GM12878 (cell line): ENCODE results near the gene EPHA7. TPM values are rescaled to one million over a fixed set of nuclear protein-coding genes. Genes with fewer than 3 reads are reported as not detected.

ENCODE experiments used
- ATAC-seq: fragments of 200-7000 bp; cut with Tn5 transposase; 3 replicates; pipeline ENCODE4 v1.9.1; 2020; ENCODE audit warnings: mild to moderate bottlenecking, moderate library complexity
- BruUV-seq: library from RNA; stranded (reverse); fragments of 400-500 nt; replicated peaks from 2 replicates; lab custom pipeline; 2021; lab: Mats Ljungman, UMichigan
- CTCF ChIA-PET: fragments of 300-600 bp; sonication (Branson Sonifier 250); formaldehyde crosslinking; extraction: SDS; loops from one replicate; lab custom pipeline; 2021; ENCODE audit warnings: inconsistent platforms; lab: Yijun Ruan, JAX
- POLR2A ChIA-PET: fragments of 350-600 bp; formaldehyde crosslinking; extraction: SDS; loops from one replicate; lab custom pipeline; 2021; ENCODE audit warnings: inconsistent platforms; lab: Charles Lee
- RAD21 ChIA-PET: fragments of 300-600 bp; sonication (Branson Sonifier 250); formaldehyde crosslinking; loops from one replicate; lab custom pipeline; 2023; ENCODE audit warnings: antibody characterized with exemption; ENCODE audit not compliant: unreplicated experiment; lab: Charles Lee
- SMC1A ChIA-PET: fragments of 300-600 bp; sonication (Branson Sonifier 250); formaldehyde crosslinking; loops from one replicate; lab custom pipeline; 2023; ENCODE audit not compliant: unreplicated experiment, uncharacterized antibody; lab: Charles Lee
- DNase-seq: peaks from one replicate; pipeline ENCODE4 v3.0.0-alpha.2; 2011; ENCODE audit warnings: low read depth, low spot score
- FAIRE-seq: peaks from 3 replicates; lab custom pipeline; 2011; peaks lifted over from hg19 to GRCh38; lab: Jason Lieb, UNC
- H2AFZ ChIP-seq: 2 replicates; pipeline ENCODE4 v1.6.0; 2011; ENCODE audit warnings: low read depth, low read length, control low read depth; ENCODE audit not compliant: control insufficient read depth
- H3K27ac ChIP-seq: 2 replicates; pipeline ENCODE4 v1.5.1; 2011; ENCODE audit warnings: control low read depth; ENCODE audit not compliant: control insufficient read depth, insufficient read depth
- H3K27me3 ChIP-seq, 2 experiments: replicated peaks in 1 of 2; 2 replicates each; pipeline versions ENCODE4 v1.6.0 to v1.6.1; 2011; ENCODE audit warnings: low read length in 1 of 2; ENCODE audit not compliant: control insufficient read depth in 2 of 2, insufficient read depth in 2 of 2
- H3K36me3 ChIP-seq, 2 experiments: 2 replicates each; pipeline ENCODE4 v1.5.1; 2011; ENCODE audit warnings: low read length in 1 of 2; ENCODE audit not compliant: control insufficient read depth in 2 of 2, insufficient read depth in 2 of 2
- H3K4me1 ChIP-seq: 2 replicates; pipeline ENCODE4 v1.6.1; 2011; ENCODE audit warnings: mild to moderate bottlenecking, low read length, moderate library complexity, mixed read lengths; ENCODE audit not compliant: control insufficient read depth, insufficient read depth
- H3K4me2 ChIP-seq: 2 replicates; pipeline ENCODE4 v1.6.0; 2011; ENCODE audit warnings: control low read depth; ENCODE audit not compliant: control insufficient read depth, insufficient read depth
- H3K4me3 ChIP-seq: fragments of 200-600 bp; sonication (generic); 2 replicates; pipeline ENCODE4 v1.5.1; 2016
- H3K79me2 ChIP-seq: 2 replicates; pipeline ENCODE4 v1.6.0; 2011; ENCODE audit warnings: low read length; ENCODE audit not compliant: control insufficient read depth, insufficient read depth
- H3K9ac ChIP-seq: 2 replicates; pipeline ENCODE4 v1.8.0; 2011; ENCODE audit warnings: low read length, control low read depth, mixed read lengths; ENCODE audit not compliant: control insufficient read depth, insufficient read depth
- H3K9me3 ChIP-seq: replicated peaks from 3 replicates; pipeline ENCODE4 v1.5.1; 2011; ENCODE audit warnings: mild to moderate bottlenecking, low read length; ENCODE audit not compliant: control insufficient read depth, insufficient read depth
- H4K20me1 ChIP-seq: 2 replicates; pipeline ENCODE4 v1.6.0; 2011; ENCODE audit not compliant: control insufficient read depth, insufficient read depth
- CBX3 ChIP-seq: fragments of 200-600 bp; sonication (generic); IDR thresholded peaks from 2 replicates; pipeline ENCODE4 v1.6.1; 2016; ENCODE audit warnings: low read depth, borderline replicate concordance
- CBX5 ChIP-seq: sonication (generic); IDR thresholded peaks from 2 replicates; pipeline ENCODE4 v1.6.1; 2016; ENCODE audit warnings: low read depth, moderate library complexity, mild to moderate bottlenecking, inconsistent platforms
- FOXK2 ChIP-seq: fragments of 450-650 bp; IDR thresholded peaks from 2 replicates; pipeline ENCODE4 v1.6.1; 2017; ENCODE audit warnings: mild to moderate bottlenecking, moderate library complexity
- GATAD2B ChIP-seq: fragments of 450-650 bp; conservative IDR thresholded peaks from 2 replicates; pipeline ENCODE4 v1.6.1; 2017; ENCODE audit warnings: low read depth, mild to moderate bottlenecking, moderate library complexity
- HCFC1 ChIP-seq: fragments of 150-350 bp; IDR thresholded peaks from 2 replicates; pipeline ENCODE4 v1.6.1; 2014; ENCODE audit warnings: low read length
- JUNB ChIP-seq: IDR thresholded peaks from 2 replicates; pipeline ENCODE4 v1.6.1; 2016; ENCODE audit warnings: antibody characterized with exemption, mild to moderate bottlenecking
- RFX5 ChIP-seq: IDR thresholded peaks from 2 replicates; pipeline ENCODE4 v1.6.1; 2011; ENCODE audit warnings: low read depth, low read length, improper control_type of control experiment
- STAT1 ChIP-seq: fragments of 450-650 bp; conservative IDR thresholded peaks from 2 replicates; pipeline ENCODE4 v1.6.1; 2014; ENCODE audit warnings: antibody characterized with exemption, mild to moderate bottlenecking
- WGBS: methylation state at CpG from one replicate; pipeline ENCODE4 v1.1.6; 2016; ENCODE audit warnings: low lambda C conversion rate; ENCODE audit not compliant: insufficient replicate concordance, insufficient coverage; ENCODE audit errors: missing lambda C conversion rate; 5-methylcytosine and 5-hydroxymethylcytosine counted together
- in situ Hi-C: fragments of 300-500 bp; cut with MboI; formaldehyde crosslinking; loops from 9 replicates; pipeline ENCODE4 v1.14.3; 2018; ENCODE audit warnings: mixed read lengths
- intact Hi-C: fragments of 100-400 bp; cut with micrococcal nuclease; formaldehyde crosslinking; loops from one replicate; pipeline ENCODE4 v1.14.2; 2022; ENCODE audit not compliant: unreplicated experiment
- polyA plus RNA-seq, 11 experiments: library from polyadenylated mRNA; depleted of rRNA in 4 of 11; unstranded in 6 of 11; stranded (reverse) in 5 of 11; fragments of >200 nt; fragmentation: Nextera tagmentation in 4 of 11; fragmentation: Illumina TruSeq in 1 of 11; extraction: Ambion mirVana in 4 of 11; extraction: Trizol in 1 of 11; gene quantifications; 1 replicate in 1 of 11; 2 replicates in 10 of 11; pipeline versions ENCODE4 v1.2.1 to v1.2.3, GENCODE V29; 2011 to 2016; ENCODE audit warnings: inconsistent platforms in 2 of 11, missing spikeins in 2 of 11, low read depth in 1 of 11
- total RNA-seq, 4 experiments: library from RNA; depleted of rRNA in 3 of 4; stranded (reverse); fragments of >200 nt in 3 of 4; fragmentation: Illumina TruSeq in 1 of 4; extraction: Trizol in 1 of 4; gene quantifications; 2 replicates each; pipeline versions ENCODE4 v1.2.1 to v1.2.3, GENCODE V29; 2013 to 2021
- TF ChIP-seq, protein P1 (sequence below): fragments of 450-650 bp; IDR thresholded peaks from 2 replicates; pipeline ENCODE4 v1.6.1; 2016; ENCODE audit warnings: mild to moderate bottlenecking
- TF ChIP-seq, protein P2 (sequence below): fragments of 450-650 bp; IDR thresholded peaks from 2 replicates; pipeline ENCODE4 v1.6.1; 2017; ENCODE audit warnings: mild to moderate bottlenecking, low read depth, inconsistent platforms; ENCODE audit not compliant: poor library complexity, severe bottlenecking
- TF ChIP-seq, protein P3 (sequence below): fragments of 150-350 bp; IDR thresholded peaks from 2 replicates; pipeline ENCODE4 v1.6.1; 2014; ENCODE audit warnings: mild to moderate bottlenecking, low read depth, low read length

Gene EPHA7
- total and polyA plus RNA-seq, 10 of the 15 experiments (the other 5 are each of a cell fraction or from before 2014, with no cell fraction given), result not detected

DNA sequence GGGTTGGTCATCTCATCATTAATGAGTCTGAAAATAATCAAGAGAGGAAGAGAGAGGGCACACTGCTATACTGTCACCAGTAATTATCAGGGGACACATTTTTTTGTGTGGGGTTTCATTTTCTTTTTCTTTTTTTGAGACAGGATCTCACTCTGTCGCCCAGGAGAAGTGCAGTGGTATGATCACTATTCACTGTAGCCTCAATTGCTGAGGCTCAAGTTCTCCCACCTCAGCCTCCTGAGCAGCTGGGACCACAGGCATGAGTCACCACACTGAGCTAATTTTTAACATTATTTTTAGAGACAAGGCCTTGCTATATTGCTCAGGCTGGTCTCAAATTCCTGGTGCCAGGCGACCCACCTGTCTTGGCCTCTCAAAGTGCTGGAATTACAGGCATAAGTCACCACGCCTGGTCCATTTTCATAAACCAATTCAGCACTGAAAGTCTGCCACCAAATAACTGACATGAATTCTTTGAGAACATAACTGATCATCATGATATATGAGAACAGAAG lies 43.3 kb downstream of the EPHA7 start:
- H3K27me3 ChIP-seq, result no peaks in the 10 kb centered on the region
- H4K20me1 ChIP-seq, result no peaks in the 10 kb centered on the region
- H3K4me3 ChIP-seq, result no peak overlapping the region
- H3K36me3 ChIP-seq, result no peaks in the 10 kb centered on the region
- RAD21 ChIA-PET, result no interaction called here
- no peaks in the 10 kb centered on the region for H3K9me3 ChIP-seq
- SMC1A ChIA-PET, result no interaction called here
- no peaks in the 10 kb centered on the region for H3K4me1 ChIP-seq
- ATAC-seq (no peak; the same call in 1 of the 3 replicates), DNase-seq (no peak), FAIRE-seq (no peak)
- H3K4me2 ChIP-seq, result no peak overlapping the region
- WGBS, result 5% methylated on average over 3 of the region's 3 CpGs
- no peak overlapping the region for H3K27ac ChIP-seq
- H3K9ac ChIP-seq, result no peak overlapping the region
- TF ChIP-seq CBX3 (no peak), CBX5 (no peak), GATAD2B (no peak), HCFC1 (no peak), JUNB (no peak), RFX5 (no peak), STAT1 (no peak), FOXK2 (no peak)
- TF ChIP-seq, protein P1, sequence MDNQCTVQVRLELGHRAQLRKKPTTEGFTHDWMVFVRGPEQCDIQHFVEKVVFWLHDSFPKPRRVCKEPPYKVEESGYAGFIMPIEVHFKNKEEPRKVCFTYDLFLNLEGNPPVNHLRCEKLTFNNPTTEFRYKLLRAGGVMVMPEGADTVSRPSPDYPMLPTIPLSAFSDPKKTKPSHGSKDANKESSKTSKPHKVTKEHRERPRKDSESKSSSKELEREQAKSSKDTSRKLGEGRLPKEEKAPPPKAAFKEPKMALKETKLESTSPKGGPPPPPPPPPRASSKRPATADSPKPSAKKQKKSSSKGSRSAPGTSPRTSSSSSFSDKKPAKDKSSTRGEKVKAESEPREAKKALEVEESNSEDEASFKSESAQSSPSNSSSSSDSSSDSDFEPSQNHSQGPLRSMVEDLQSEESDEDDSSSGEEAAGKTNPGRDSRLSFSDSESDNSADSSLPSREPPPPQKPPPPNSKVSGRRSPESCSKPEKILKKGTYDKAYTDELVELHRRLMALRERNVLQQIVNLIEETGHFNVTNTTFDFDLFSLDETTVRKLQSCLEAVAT, result no peak
- TF ChIP-seq, protein P2, sequence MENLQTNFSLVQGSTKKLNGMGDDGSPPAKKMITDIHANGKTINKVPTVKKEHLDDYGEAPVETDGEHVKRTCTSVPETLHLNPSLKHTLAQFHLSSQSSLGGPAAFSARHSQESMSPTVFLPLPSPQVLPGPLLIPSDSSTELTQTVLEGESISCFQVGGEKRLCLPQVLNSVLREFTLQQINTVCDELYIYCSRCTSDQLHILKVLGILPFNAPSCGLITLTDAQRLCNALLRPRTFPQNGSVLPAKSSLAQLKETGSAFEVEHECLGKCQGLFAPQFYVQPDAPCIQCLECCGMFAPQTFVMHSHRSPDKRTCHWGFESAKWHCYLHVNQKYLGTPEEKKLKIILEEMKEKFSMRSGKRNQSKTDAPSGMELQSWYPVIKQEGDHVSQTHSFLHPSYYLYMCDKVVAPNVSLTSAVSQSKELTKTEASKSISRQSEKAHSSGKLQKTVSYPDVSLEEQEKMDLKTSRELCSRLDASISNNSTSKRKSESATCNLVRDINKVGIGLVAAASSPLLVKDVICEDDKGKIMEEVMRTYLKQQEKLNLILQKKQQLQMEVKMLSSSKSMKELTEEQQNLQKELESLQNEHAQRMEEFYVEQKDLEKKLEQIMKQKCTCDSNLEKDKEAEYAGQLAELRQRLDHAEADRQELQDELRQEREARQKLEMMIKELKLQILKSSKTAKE, result no peak
- TF ChIP-seq, protein P3, sequence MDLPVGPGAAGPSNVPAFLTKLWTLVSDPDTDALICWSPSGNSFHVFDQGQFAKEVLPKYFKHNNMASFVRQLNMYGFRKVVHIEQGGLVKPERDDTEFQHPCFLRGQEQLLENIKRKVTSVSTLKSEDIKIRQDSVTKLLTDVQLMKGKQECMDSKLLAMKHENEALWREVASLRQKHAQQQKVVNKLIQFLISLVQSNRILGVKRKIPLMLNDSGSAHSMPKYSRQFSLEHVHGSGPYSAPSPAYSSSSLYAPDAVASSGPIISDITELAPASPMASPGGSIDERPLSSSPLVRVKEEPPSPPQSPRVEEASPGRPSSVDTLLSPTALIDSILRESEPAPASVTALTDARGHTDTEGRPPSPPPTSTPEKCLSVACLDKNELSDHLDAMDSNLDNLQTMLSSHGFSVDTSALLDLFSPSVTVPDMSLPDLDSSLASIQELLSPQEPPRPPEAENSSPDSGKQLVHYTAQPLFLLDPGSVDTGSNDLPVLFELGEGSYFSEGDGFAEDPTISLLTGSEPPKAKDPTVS, result no peak
- in situ Hi-C loops, result no loop called here
- CTCF ChIA-PET, result no interaction called here
- no peaks in the 10 kb centered on the region for H3K79me2 ChIP-seq
- intact Hi-C loops, result no loop called here
- H2AFZ ChIP-seq, result no peak overlapping the region
- BruUV-seq, result no TSS peak
- POLR2A ChIA-PET, result no interaction called here
